HepG2 (cell line): ENCODE measurements around the gene LRTM2. TPM values are rescaled to one million over a fixed set of nuclear protein-coding genes. Genes with fewer than 3 reads are reported as not detected.

Source experiments
- AFF4 ChIP-seq: sonication (generic); formaldehyde crosslinking; IDR thresholded peaks from 2 replicates; pipeline ENCODE4 v1.4.0; 2020; ENCODE audit warnings: missing genetic modification reagents
- BCLAF1 ChIP-seq: fragments of 450-650 bp; IDR thresholded peaks from 2 replicates; pipeline ENCODE4 v1.6.1; 2017; ENCODE audit warnings: mild to moderate bottlenecking
- BHLHE40 ChIP-seq: IDR thresholded peaks from 2 replicates; pipeline ENCODE4 v1.6.1; 2011; ENCODE audit warnings: low read length, improper control_type of control experiment
- HNF1B ChIP-seq: sonication (generic); formaldehyde crosslinking; IDR thresholded peaks from 2 replicates; pipeline ENCODE4 v1.5.1; 2020; ENCODE audit warnings: mild to moderate bottlenecking, moderate library complexity, missing genetic modification reagents
- IRX3 ChIP-seq: sonication (generic); formaldehyde crosslinking; IDR thresholded peaks from 2 replicates; pipeline ENCODE4 v1.8.1; 2023; ENCODE audit warnings: mild to moderate bottlenecking, low read depth, missing genetic modification reagents, borderline replicate concordance
- KAT8 ChIP-seq: IDR thresholded peaks from 2 replicates; pipeline ENCODE4 v1.6.1; 2016; ENCODE audit warnings: missing genetic modification reagents, missing compliant biosample characterization
- KDM2A ChIP-seq: sonication (generic); formaldehyde crosslinking; IDR thresholded peaks from 2 replicates; pipeline ENCODE4 v1.4.0; 2020; ENCODE audit warnings: low read depth, missing genetic modification reagents, borderline replicate concordance
- MEF2D ChIP-seq: sonication (generic); formaldehyde crosslinking; IDR thresholded peaks from 2 replicates; pipeline ENCODE4 v1.5.1; 2020; ENCODE audit warnings: mild to moderate bottlenecking, missing genetic modification reagents
- MIER3 ChIP-seq: IDR thresholded peaks from 2 replicates; pipeline ENCODE4 v1.6.1; 2016; ENCODE audit warnings: missing compliant biosample characterization, borderline replicate concordance
- RARA ChIP-seq: IDR thresholded peaks from 2 replicates; pipeline ENCODE4 v1.6.1; 2016; ENCODE audit warnings: missing genetic modification reagents, missing compliant biosample characterization
- RFX3 ChIP-seq: IDR thresholded peaks from 2 replicates; pipeline ENCODE4 v1.6.1; 2016; ENCODE audit warnings: missing biosample characterization, missing genetic modification reagents
- SMAD1 ChIP-seq: sonication (generic); formaldehyde crosslinking; IDR thresholded peaks from 2 replicates; pipeline ENCODE4 v1.4.0; 2020; ENCODE audit warnings: missing genetic modification reagents, low read depth, mild to moderate bottlenecking, borderline replicate concordance
- TAF1 ChIP-seq: sonication (generic); formaldehyde crosslinking; IDR thresholded peaks from 2 replicates; pipeline ENCODE4 v1.4.0; 2020; ENCODE audit warnings: missing genetic modification reagents
- THRA ChIP-seq: sonication (generic); formaldehyde crosslinking; IDR thresholded peaks from 2 replicates; pipeline ENCODE4 v1.4.0; 2020; ENCODE audit warnings: missing genetic modification reagents, borderline replicate concordance
- ZFP41 ChIP-seq: sonication (generic); formaldehyde crosslinking; IDR thresholded peaks from 2 replicates; pipeline ENCODE4 v1.4.0; 2020; ENCODE audit warnings: mild to moderate bottlenecking, missing genetic modification reagents, borderline replicate concordance
- ZFP90 ChIP-seq: sonication (generic); formaldehyde crosslinking; IDR thresholded peaks from 2 replicates; pipeline ENCODE4 v1.8.0; 2022; ENCODE audit warnings: missing genetic modification reagents, mild to moderate bottlenecking, inconsistent platforms, borderline replicate concordance
- ZMYM4 ChIP-seq: sonication (generic); formaldehyde crosslinking; IDR thresholded peaks from 2 replicates; pipeline ENCODE4 v1.8.1; 2023; ENCODE audit warnings: mild to moderate bottlenecking, missing genetic modification reagents
- ZNF350 ChIP-seq: sonication (generic); formaldehyde crosslinking; IDR thresholded peaks from 2 replicates; pipeline ENCODE4 v1.4.0; 2020; ENCODE audit warnings: mild to moderate bottlenecking, low read depth, missing genetic modification reagents, borderline replicate concordance
- ZNF550 ChIP-seq: sonication (generic); formaldehyde crosslinking; IDR thresholded peaks from 2 replicates; pipeline ENCODE4 v1.4.0; 2020; ENCODE audit warnings: mild to moderate bottlenecking, missing genetic modification reagents, borderline replicate concordance
- ZNF629 ChIP-seq: sonication (generic); formaldehyde crosslinking; conservative IDR thresholded peaks from 2 replicates; pipeline ENCODE4 v1.5.0; 2020; ENCODE audit warnings: missing genetic modification reagents
- ZNF772 ChIP-seq: sonication (generic); formaldehyde crosslinking; IDR thresholded peaks from 2 replicates; pipeline ENCODE4 v1.5.0; 2020; ENCODE audit warnings: mild to moderate bottlenecking, missing genetic modification reagents
- ZNF792 ChIP-seq: IDR thresholded peaks from 2 replicates; pipeline ENCODE4 v1.6.1; 2016
- polyA plus RNA-seq, 8 experiments: library from polyadenylated mRNA; depleted of rRNA in 3 of 8; stranded (reverse) in 7 of 8; unstranded in 1 of 8; fragments of >200 nt; fragmentation: Illumina TruSeq in 4 of 8; extraction: Trizol in 4 of 8; gene quantifications; 2 replicates each; pipeline versions ENCODE4 v1.2.1 to v1.2.3, GENCODE V29; 2011 to 2016; ENCODE audit warnings: low read depth in 4 of 8, missing spikeins in 1 of 8, mixed read lengths in 1 of 8; ENCODE audit not compliant: insufficient read depth in 1 of 8
- total RNA-seq, 5 experiments: library from RNA; depleted of rRNA; stranded (reverse); fragments of >200 nt; fragmentation: Illumina TruSeq; extraction: Trizol; gene quantifications; 2 replicates each; pipeline ENCODE4 v1.2.3, GENCODE V29; 2016; ENCODE audit warnings: low read depth in 1 of 5

LRTM2 gene
- total and polyA plus RNA-seq, 2 of the 13 experiments (the other 11 are each of a cell fraction or from before 2014, with no cell fraction given): 0.09 TPM; not detected in 1

GRCh38 chr12:1811948-1812291, 8.4 kb upstream of the LRTM2 start (continued):
- peak; percentile 55; the same call in 1 of the 2 replicates for TF ChIP-seq BHLHE40
- no peak for TF ChIP-seq ZFP41
- TF ChIP-seq ZNF772: no peak
- TF ChIP-seq SMAD1: no peak
- TF ChIP-seq KAT8 (CRISPR knock-in tag): 0 out of 2 replicates have a peak, but pooled peaks have one; percentile 14
- TF ChIP-seq ZNF350 (CRISPR knock-in tag): no peak
- peak; percentile 25; the same call in 1 of the 2 replicates for TF ChIP-seq TAF1 (CRISPR knock-in tag)
- 0 out of 2 replicates have a peak, but pooled peaks have one; percentile 5 for TF ChIP-seq HNF1B (CRISPR knock-in tag)
- no peak for TF ChIP-seq BCLAF1
- TF ChIP-seq RFX3 (CRISPR knock-in tag): peak; percentile 73
- TF ChIP-seq MEF2D: no peak
- TF ChIP-seq MIER3: no peak
- 0 out of 2 replicates have a peak, but pooled peaks have one; percentile 1 for TF ChIP-seq ZFP90 (CRISPR knock-in tag)
- TF ChIP-seq ZMYM4: no peak
- 0 out of 2 replicates have a peak, but pooled peaks have one; percentile 22 for TF ChIP-seq ZNF792 (CRISPR knock-in tag)
- TF ChIP-seq ZNF550: no peak
- 0 out of 2 replicates have a peak, but pooled peaks have one; percentile 6 for TF ChIP-seq RARA (CRISPR knock-in tag)
- TF ChIP-seq ZNF629 (CRISPR knock-in tag): peak; percentile 85
- TF ChIP-seq IRX3 (CRISPR knock-in tag): no peak
- no peak for TF ChIP-seq THRA (CRISPR knock-in tag)
- 0 out of 2 replicates have a peak, but pooled peaks have one; percentile 36 for TF ChIP-seq KDM2A (CRISPR knock-in tag)
- TF ChIP-seq AFF4 (CRISPR knock-in tag): 0 out of 2 replicates have a peak, but pooled peaks have one; percentile 5
